Erythroblast (primary cell): ENCODE data around the gene SLX4IP.

Experiments
- GATA1 ChIP-seq: IDR thresholded peaks from 2 replicates; pipeline ENCODE4 v1.6.1; 2011; ENCODE audit warnings: low read depth, mild to moderate bottlenecking, control low read depth, low read length, moderate library complexity
- POLR2A ChIP-seq: IDR thresholded peaks from 2 replicates; pipeline ENCODE4 v1.6.1; 2011; ENCODE audit warnings: mild to moderate bottlenecking, low read length

GRCh38 chr20:10647909-10648308 is 212.8 kb downstream of the SLX4IP start:
- TF ChIP-seq POLR2A (no peak), GATA1 (no peak)
